Uterus (tissue), 2 donors: ENCODE results near the gene FUT8.
A peak's percentile ranks its signal among the peaks of the same experiment; 100 is the strongest.

ENCODE experiments used
- POLR2A ChIP-seq, 2 donors: fragments of 450-650 bp; IDR thresholded peaks; one replicate each; pipeline ENCODE4 v1.6.1; 2016; ENCODE audit warnings: antibody characterized with exemption in 2 of 2, mild to moderate bottlenecking in 1 of 2, moderate library complexity in 1 of 2
- TF ChIP-seq, protein P1 (sequence below), 4 experiments: fragments of 200-600 bp in 2 of 4; fragments of 450-650 bp in 2 of 4; sonication (generic) in 2 of 4; IDR thresholded peaks; one replicate each; pipeline ENCODE4 v1.5.1; 2016 to 2019; ENCODE audit warnings: antibody characterized with exemption in 4 of 4, mild to moderate bottlenecking in 2 of 4, moderate library complexity in 1 of 4

- TF ChIP-seq POLR2A (IDR thresholded peaks at IDR 0.05) = peak; percentile 75 to 78
- TF ChIP-seq, protein P1, sequence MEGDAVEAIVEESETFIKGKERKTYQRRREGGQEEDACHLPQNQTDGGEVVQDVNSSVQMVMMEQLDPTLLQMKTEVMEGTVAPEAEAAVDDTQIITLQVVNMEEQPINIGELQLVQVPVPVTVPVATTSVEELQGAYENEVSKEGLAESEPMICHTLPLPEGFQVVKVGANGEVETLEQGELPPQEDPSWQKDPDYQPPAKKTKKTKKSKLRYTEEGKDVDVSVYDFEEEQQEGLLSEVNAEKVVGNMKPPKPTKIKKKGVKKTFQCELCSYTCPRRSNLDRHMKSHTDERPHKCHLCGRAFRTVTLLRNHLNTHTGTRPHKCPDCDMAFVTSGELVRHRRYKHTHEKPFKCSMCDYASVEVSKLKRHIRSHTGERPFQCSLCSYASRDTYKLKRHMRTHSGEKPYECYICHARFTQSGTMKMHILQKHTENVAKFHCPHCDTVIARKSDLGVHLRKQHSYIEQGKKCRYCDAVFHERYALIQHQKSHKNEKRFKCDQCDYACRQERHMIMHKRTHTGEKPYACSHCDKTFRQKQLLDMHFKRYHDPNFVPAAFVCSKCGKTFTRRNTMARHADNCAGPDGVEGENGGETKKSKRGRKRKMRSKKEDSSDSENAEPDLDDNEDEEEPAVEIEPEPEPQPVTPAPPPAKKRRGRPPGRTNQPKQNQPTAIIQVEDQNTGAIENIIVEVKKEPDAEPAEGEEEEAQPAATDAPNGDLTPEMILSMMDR (IDR thresholded peaks at IDR 0.05) = peak; percentile 65 to 73 (median 66)
Measured at GRCh38 chr14:65412032-65412846, at the start of gene FUT8.
